GM12891 (cell line): ENCODE data around the gene C1RL.
"Not testable (repeated sequence)": the region's sequence is repeated elsewhere in the genome, so short reads cannot be mapped to it uniquely, and the experiment has no call there.

ENCODE experiments used
- DNase-seq: peaks from one replicate; pipeline ENCODE4 v3.0.0; 2011; ENCODE audit warnings: low spot score; ENCODE audit not compliant: insufficient read length
- FAIRE-seq: peaks from 2 replicates; lab custom pipeline; 2011; peaks lifted over from hg19 to GRCh38; lab: Jason Lieb, UNC
- PAX5 ChIP-seq: IDR thresholded peaks from 2 replicates; pipeline ENCODE4 v1.6.1; 2011; ENCODE audit warnings: low read length, moderate library complexity, mild to moderate bottlenecking; ENCODE audit not compliant: insufficient read depth, severe bottlenecking
- POLR2A ChIP-seq: IDR thresholded peaks from 2 replicates; pipeline ENCODE4 v1.6.1; 2011; ENCODE audit warnings: low read depth, low read length, control low read depth
- POLR2AphosphoS5 ChIP-seq: IDR thresholded peaks from 2 replicates; pipeline ENCODE4 v1.6.1; 2011; ENCODE audit warnings: low read depth, low read length, control low read depth
- POU2F2 ChIP-seq: IDR thresholded peaks from 2 replicates; pipeline ENCODE4 v1.6.1; 2011; ENCODE audit warnings: low read depth, mild to moderate bottlenecking, control low read depth, low read length, moderate library complexity
- SPI1 ChIP-seq: IDR thresholded peaks from 2 replicates; pipeline ENCODE4 v1.6.1; 2011; ENCODE audit warnings: low read depth, low read length, control low read depth
- TAF1 ChIP-seq: IDR thresholded peaks from 2 replicates; pipeline ENCODE4 v1.6.1; 2011; ENCODE audit warnings: low read depth, low read length, control low read depth

Gene C1RL

GRCh38 chr12:7058850-7059395 is 50.1 kb downstream of the C1RL start:
- TF ChIP-seq POU2F2 (no peak), POLR2AphosphoS5 (no peak), TAF1 (no peak), POLR2A (no peak), PAX5 (no peak), SPI1 (no peak)
- no peak for DNase-seq
- FAIRE-seq: no peak

GRCh38 chr12:7058163-7058845 is 50.7 kb downstream of the C1RL start:
- TF ChIP-seq POLR2AphosphoS5 (no peak), SPI1 (no peak), PAX5 (no peak), TAF1 (no peak), POU2F2 (no peak), POLR2A (no peak)
- no peak for FAIRE-seq

GRCh38 chr12:7055736-7056135 is 53.3 kb downstream of the C1RL start:
- DNase-seq, FAIRE-seq: not testable (repeated sequence)

More at GRCh38 chr12:7058163-7058845, 50.7 kb downstream of the C1RL start:
- no peak for DNase-seq

GRCh38 chr12:7054925-7055324 is 54.1 kb downstream of the C1RL start:
- no peak for FAIRE-seq
- DNase-seq: no peak
- TF ChIP-seq POLR2A (no peak), PAX5 (no peak), SPI1 (no peak), POLR2AphosphoS5 (no peak), TAF1 (no peak), POU2F2 (no peak)

GRCh38 chr12:7049973-7050372 is 59.0 kb downstream of the C1RL start:
- not testable (repeated sequence) for DNase-seq, FAIRE-seq

- not testable (repeated sequence) for FAIRE-seq, DNase-seq
Observed at GRCh38 chr12:7049445-7049951, 59.5 kb downstream of the C1RL start.

GRCh38 chr12:7047306-7047705 is 61.7 kb downstream of the C1RL start:
- DNase-seq (no peak), FAIRE-seq (peak; percentile 13)
- no peak for TF ChIP-seq POLR2A
- TF ChIP-seq SPI1: no peak
- no peak for TF ChIP-seq PAX5
- no peak for TF ChIP-seq TAF1
- no peak for TF ChIP-seq POU2F2
- no peak for TF ChIP-seq POLR2AphosphoS5

- FAIRE-seq: no peak
- no peak for DNase-seq
- TF ChIP-seq PAX5: no peak
- no peak for TF ChIP-seq POLR2A
- TF ChIP-seq SPI1: no peak
- TF ChIP-seq POLR2AphosphoS5: no peak
- no peak for TF ChIP-seq TAF1
- no peak for TF ChIP-seq POU2F2
Observed at GRCh38 chr12:7046383-7047105, 62.5 kb downstream of the C1RL start.

- DNase-seq: no peak
- no peak for TF ChIP-seq POLR2A
- TF ChIP-seq SPI1: no peak
- TF ChIP-seq POLR2AphosphoS5: no peak
- TF ChIP-seq PAX5: no peak
- TF ChIP-seq TAF1: no peak
- FAIRE-seq: no peak
Observed at GRCh38 chr12:7045913-7046312, 63.1 kb downstream of the C1RL start.
